Hepatocyte (in vitro differentiated cells): Measurements from ENCODE around the gene CMTM8. TPM values are rescaled to one million over a fixed set of nuclear protein-coding genes. Genes with fewer than 3 reads are reported as not detected.
A peak's percentile ranks its signal among the peaks of the same experiment; 100 is the strongest.

ENCODE experiments used
- DNase-seq: peaks from one replicate; pipeline ENCODE4 v3.0.0-alpha.2; 2016; ENCODE audit warnings: low spot score
- H2AFZ ChIP-seq: fragments of 200-600 bp; sonication (generic); 2 replicates; pipeline ENCODE4 v1.6.0; 2016; ENCODE audit warnings: antibody characterized with exemption, mild to moderate bottlenecking
- H3K27ac ChIP-seq: fragments of 200-600 bp; sonication (generic); 2 replicates; pipeline ENCODE4 v1.5.1; 2016; ENCODE audit warnings: mild to moderate bottlenecking
- H3K27me3 ChIP-seq: fragments of 200-600 bp; sonication (generic); 2 replicates; pipeline ENCODE4 v1.6.1; 2016
- H3K36me3 ChIP-seq: fragments of 200-600 bp; sonication (generic); replicated peaks from 2 replicates; pipeline ENCODE4 v1.5.1; 2016; ENCODE audit warnings: low read depth; ENCODE audit not compliant: insufficient read depth
- H3K4me1 ChIP-seq: fragments of 200-600 bp; sonication (generic); 2 replicates; pipeline ENCODE4 v1.5.1; 2016; ENCODE audit warnings: mild to moderate bottlenecking, moderate library complexity; ENCODE audit not compliant: insufficient read depth
- H3K4me2 ChIP-seq: fragments of 200-600 bp; sonication (generic); 2 replicates; pipeline ENCODE4 v1.6.0; 2016
- H3K4me3 ChIP-seq: fragments of 200-600 bp; sonication (generic); 2 replicates; pipeline ENCODE4 v1.5.1; 2016; ENCODE audit warnings: mild to moderate bottlenecking
- H3K79me2 ChIP-seq: fragments of 200-600 bp; sonication (generic); 2 replicates; pipeline ENCODE4 v1.6.0; 2017; ENCODE audit warnings: mild to moderate bottlenecking
- H3K9me2 ChIP-seq: fragments of 200-600 bp; sonication (generic); replicated peaks from 2 replicates; pipeline ENCODE4 v1.6.0; 2017; ENCODE audit warnings: mild to moderate bottlenecking; ENCODE audit not compliant: insufficient read depth
- H3K9me3 ChIP-seq: fragments of 200-600 bp; sonication (generic); 2 replicates; pipeline ENCODE4 v1.5.1; 2016; ENCODE audit warnings: low read depth, mild to moderate bottlenecking
- H4K20me1 ChIP-seq: fragments of 200-600 bp; sonication (generic); 2 replicates; pipeline ENCODE4 v1.6.0; 2016; ENCODE audit warnings: mild to moderate bottlenecking; ENCODE audit not compliant: insufficient read depth, poor library complexity, severe bottlenecking
- EZH2 ChIP-seq: fragments of 200-600 bp; sonication (generic); IDR thresholded peaks from 2 replicates; pipeline ENCODE4 v1.6.1; 2016; ENCODE audit warnings: antibody characterized with exemption, mild to moderate bottlenecking, borderline replicate concordance
- EZH2phosphoT487 ChIP-seq: fragments of 200-600 bp; sonication (generic); IDR thresholded peaks from one replicate; pipeline ENCODE4 v1.6.1; 2018; ENCODE audit warnings: antibody characterized with exemption, mild to moderate bottlenecking, low read depth, moderate library complexity; ENCODE audit not compliant: unreplicated experiment, severe bottlenecking
- WGBS: methylation state at CpG from one replicate; pipeline ENCODE4 v1.1.6; 2016; ENCODE audit warnings: low lambda C conversion rate; ENCODE audit errors: missing lambda C conversion rate; 5-methylcytosine and 5-hydroxymethylcytosine counted together
- polyA plus RNA-seq: library from polyadenylated mRNA; unstranded; fragments of >200 nt; fragmentation: Nextera tagmentation; extraction: Ambion mirVana; gene quantifications from 2 replicates; pipeline ENCODE4 v1.2.1, GENCODE V29; 2016
- total RNA-seq: library from RNA; depleted of rRNA; stranded (reverse); fragments of >200 nt; gene quantifications from 2 replicates; pipeline ENCODE4 v1.2.3, GENCODE V29; 2014
- TF ChIP-seq, protein P1 (sequence below): fragments of 200-600 bp; sonication (generic); IDR thresholded peaks from 2 replicates; pipeline ENCODE4 v1.5.1; 2016; ENCODE audit warnings: antibody characterized with exemption, mild to moderate bottlenecking; ENCODE audit not compliant: poor library complexity

The CMTM8 gene
- total and polyA plus RNA-seq, 2 experiments from 2014 or later: 20.7 to 34.1 TPM

DNA sequence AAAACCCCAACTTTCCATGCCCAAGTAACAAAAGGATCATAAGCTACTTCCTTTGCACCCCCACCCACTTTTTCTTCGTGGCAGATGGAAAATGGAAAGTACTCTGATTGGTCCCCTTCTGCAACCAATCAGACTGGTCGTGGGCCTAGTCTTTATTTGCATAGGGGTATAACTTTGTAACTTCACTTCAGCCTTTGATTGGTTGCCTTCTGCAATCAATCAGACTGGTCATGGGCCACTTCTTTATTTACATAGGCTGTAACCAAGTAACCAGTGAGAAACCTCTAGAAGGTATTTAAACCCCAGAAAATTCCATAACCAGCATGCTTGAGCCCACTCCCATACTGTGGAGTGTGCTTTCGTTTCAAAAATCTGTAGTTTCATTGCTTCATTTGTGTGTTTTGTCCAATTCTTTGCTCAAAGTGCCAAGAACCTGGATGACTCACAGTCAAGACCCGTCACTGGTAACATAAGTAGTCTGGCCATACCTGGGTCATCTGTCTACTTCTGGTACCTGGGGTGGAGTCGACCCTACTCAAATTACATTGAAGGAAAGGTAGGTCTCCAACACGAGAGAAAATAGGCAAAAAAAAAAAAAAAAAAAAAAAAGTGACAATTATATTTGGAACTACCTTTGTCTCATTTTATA is 41.9 kb downstream of the CMTM8 start:
- Histone ChIP-seq H3K27me3 (no peaks in the 10 kb centered on the region), H3K36me3 (no peaks in the 10 kb centered on the region), H4K20me1 (no peaks in the 10 kb centered on the region), H3K9me2 (no peaks in the 10 kb centered on the region), H3K4me2 (no peak overlapping the region), H3K9me3 (no peaks in the 10 kb centered on the region), H2AFZ (no peak overlapping the region), H3K27ac (no peak overlapping the region), H3K79me2 (peaks cover 31% of the 10 kb centered on the region), H3K4me3 (no peak overlapping the region), H3K4me1 (peaks cover 39% of the 10 kb centered on the region)
- WGBS: 93% methylated on average over 6 of the region's 6 CpGs
- TF ChIP-seq, protein P1, sequence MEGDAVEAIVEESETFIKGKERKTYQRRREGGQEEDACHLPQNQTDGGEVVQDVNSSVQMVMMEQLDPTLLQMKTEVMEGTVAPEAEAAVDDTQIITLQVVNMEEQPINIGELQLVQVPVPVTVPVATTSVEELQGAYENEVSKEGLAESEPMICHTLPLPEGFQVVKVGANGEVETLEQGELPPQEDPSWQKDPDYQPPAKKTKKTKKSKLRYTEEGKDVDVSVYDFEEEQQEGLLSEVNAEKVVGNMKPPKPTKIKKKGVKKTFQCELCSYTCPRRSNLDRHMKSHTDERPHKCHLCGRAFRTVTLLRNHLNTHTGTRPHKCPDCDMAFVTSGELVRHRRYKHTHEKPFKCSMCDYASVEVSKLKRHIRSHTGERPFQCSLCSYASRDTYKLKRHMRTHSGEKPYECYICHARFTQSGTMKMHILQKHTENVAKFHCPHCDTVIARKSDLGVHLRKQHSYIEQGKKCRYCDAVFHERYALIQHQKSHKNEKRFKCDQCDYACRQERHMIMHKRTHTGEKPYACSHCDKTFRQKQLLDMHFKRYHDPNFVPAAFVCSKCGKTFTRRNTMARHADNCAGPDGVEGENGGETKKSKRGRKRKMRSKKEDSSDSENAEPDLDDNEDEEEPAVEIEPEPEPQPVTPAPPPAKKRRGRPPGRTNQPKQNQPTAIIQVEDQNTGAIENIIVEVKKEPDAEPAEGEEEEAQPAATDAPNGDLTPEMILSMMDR: no peak
- TF ChIP-seq EZH2phosphoT487 (no peak), EZH2 (no peak)
- DNase-seq: no peak

DNA sequence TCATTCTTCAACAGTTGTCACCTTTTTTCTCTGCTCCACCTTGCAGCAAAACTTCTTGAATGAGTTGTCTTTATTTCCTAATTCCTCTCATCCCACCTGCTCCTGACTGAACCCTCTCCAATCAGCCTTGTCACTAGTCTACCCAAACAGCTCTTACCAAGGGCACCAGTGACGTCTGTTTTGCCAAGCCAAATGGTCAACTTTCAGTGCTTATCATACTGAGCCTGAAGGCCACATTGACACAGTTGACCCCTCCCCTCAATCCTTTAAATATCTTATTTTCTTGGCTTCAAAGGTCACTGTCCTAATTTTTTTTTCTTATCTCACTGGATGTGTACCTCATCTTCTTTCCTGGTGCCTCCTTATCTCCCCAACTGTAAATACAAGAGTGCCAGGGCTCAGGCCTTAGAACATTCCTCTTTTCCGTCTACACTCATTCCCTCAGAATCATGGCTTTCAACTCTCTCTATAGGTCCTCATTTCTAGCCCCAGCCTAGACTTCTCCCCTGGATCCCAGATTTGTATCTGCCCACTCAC is 43.2 kb downstream of the CMTM8 start:
- no peaks in the 10 kb centered on the region for H4K20me1 ChIP-seq
- H3K36me3 ChIP-seq: no peaks in the 10 kb centered on the region
- no peak for TF ChIP-seq EZH2phosphoT487
- TF ChIP-seq, protein P1: no peak
- no peak for TF ChIP-seq EZH2
- peak overlapping the region; percentile 14 for H3K4me2 ChIP-seq
- no peaks in the 10 kb centered on the region for H3K9me3 ChIP-seq
- no peak overlapping the region for H3K27ac ChIP-seq
- no peak for DNase-seq
- H3K4me3 ChIP-seq: no peak overlapping the region
- H3K79me2 ChIP-seq: peaks cover 41% of the 10 kb centered on the region
- WGBS: 61% methylated on average over 2 of the region's 2 CpGs
- no peaks in the 10 kb centered on the region for H3K9me2 ChIP-seq
- no peak overlapping the region for H2AFZ ChIP-seq
- H3K27me3 ChIP-seq: no peaks in the 10 kb centered on the region
- peaks cover 33% of the 10 kb centered on the region for H3K4me1 ChIP-seq

DNA sequence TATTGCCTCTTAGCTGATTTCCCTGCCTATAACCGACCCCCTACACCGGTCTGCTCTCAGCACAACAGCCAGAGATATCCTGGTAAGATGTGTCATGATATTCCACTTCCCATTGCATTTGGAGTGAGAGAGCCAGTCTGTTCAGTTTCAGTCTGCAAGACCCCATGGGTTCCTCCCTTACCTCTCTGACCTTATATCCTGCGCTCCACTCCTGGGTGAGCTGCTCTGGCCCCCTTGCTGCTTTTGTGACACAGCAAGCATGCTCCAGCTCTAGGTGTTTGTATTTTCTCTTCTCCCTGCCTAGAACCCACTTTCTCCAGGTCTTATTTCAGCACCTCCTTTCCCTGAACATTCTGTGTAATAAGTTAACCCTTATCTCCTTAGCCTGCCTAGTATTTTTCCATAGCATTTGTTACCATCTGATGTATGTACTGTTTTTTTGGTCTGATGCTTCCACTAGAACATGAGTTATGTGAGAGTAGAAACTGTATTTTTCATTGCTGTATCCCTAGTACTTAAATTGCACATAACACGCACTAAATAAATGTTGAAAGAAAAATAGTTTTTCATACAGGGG is 44.2 kb downstream of the CMTM8 start:
- no peaks in the 10 kb centered on the region for H3K9me3 ChIP-seq
- 94% methylated on average over 4 of the region's 4 CpGs for WGBS
- no peak overlapping the region for H3K4me3 ChIP-seq
- no peaks in the 10 kb centered on the region for H4K20me1 ChIP-seq
- no peaks in the 10 kb centered on the region for H3K36me3 ChIP-seq
- peak overlapping the region; percentile 12 for H3K27ac ChIP-seq
- TF ChIP-seq EZH2 (no peak), EZH2phosphoT487 (no peak)
- TF ChIP-seq, protein P1: no peak
- H3K4me1 ChIP-seq: peaks cover 33% of the 10 kb centered on the region
- no peaks in the 10 kb centered on the region for H3K9me2 ChIP-seq
- peak overlapping the region; percentile 55 for H3K4me2 ChIP-seq
- no peak overlapping the region for H2AFZ ChIP-seq
- no peaks in the 10 kb centered on the region for H3K27me3 ChIP-seq
- DNase-seq: no peak
- peaks cover 37% of the 10 kb centered on the region for H3K79me2 ChIP-seq
